HG03432 (cell line): ENCODE results near the gene GNAZ.
"Not testable (repeated sequence)": the region's sequence is repeated elsewhere in the genome, so short reads cannot be mapped to it uniquely, and the experiment has no call there.

Experiments used
- ATAC-seq: cut with Tn5 transposase; IDR thresholded peaks from one replicate; pipeline ENCODE4 v1.9.1; 2021; ENCODE audit warnings: mild to moderate bottlenecking, moderate library complexity; ENCODE audit not compliant: unreplicated experiment

GNAZ gene

GRCh38 chr22:23129149-23129548 is 58.8 kb downstream of the GNAZ start:
- no peak for ATAC-seq

DNA sequence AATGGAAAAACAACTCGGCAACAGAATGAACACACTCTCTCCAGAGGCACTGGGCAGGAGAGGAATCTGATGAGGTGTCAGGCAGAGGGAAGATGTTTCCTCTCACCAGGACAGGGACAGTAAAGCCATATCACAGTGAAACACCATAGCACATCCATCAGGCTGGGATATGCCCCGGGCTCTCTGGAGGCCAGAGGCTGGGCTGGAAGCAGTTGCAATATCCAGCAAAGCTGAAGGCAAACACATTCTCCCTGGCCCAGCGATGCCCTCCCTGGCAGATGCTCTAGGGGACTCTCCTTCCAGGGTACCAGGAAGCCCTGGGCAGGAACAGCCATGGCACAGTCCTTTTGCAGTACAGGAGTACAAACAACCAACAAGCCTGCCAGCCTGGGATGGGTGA is 60.4 kb downstream of the GNAZ start:
- no peak for ATAC-seq

DNA sequence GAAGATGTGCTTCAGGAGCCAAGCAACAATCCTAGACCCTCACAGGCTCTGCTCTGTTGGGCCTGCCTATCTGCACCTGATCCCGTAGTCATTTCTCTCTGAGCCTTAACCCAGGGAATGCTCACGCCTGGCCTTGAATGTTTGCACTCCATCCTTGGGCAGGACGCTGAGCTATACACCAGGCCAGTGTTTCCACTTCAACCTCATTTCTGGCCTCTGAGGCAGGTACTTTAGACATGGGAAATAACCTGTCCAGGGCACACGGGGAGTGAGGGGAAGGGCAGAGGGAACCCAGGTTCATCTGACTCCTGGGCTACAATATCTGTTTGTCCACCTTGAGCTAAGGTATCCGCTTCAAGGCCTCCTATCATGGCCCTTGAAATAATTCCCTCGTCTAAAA is 61.6 kb downstream of the GNAZ start:
- no peak for ATAC-seq

DNA sequence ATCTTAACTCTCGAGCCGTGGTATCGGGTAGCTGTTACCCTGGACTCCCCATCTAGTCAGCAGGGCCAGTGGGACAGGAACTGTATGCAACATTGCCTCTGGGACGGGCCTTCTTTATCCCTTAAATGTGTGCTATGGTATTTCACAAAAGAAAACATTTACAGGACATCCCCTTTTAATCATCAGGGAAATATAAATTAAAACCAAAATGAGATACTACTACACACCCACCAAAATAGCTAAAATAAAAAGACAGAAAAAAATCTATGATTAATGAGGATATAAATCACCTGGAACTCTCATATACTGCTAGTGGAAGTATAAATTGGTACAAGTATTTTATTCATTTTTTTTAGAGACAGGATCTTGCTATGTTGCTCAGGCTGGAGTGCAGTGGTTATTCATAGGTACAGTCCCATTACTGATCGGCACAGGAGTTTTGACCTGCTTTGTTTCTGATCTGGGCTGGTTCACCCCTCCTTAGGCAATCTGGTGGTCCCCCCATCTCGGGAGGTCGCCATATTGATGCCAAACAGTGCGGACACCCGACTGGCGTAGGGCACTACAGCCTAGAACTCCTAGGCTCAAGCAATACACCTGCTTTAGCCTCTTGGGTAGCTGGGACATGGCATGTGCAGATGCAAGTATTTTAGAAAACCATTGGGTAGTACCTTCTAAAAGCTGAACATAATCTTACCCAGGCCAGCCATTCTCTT is 62.2 kb downstream of the GNAZ start:
- no peak for ATAC-seq

- ATAC-seq = no peak
Observed at GRCh38 chr22:23133922-23134321, 63.6 kb downstream of the GNAZ start.

GRCh38 chr22:23136991-23137390 is 66.7 kb downstream of the GNAZ start:
- not testable (repeated sequence) for ATAC-seq

DNA sequence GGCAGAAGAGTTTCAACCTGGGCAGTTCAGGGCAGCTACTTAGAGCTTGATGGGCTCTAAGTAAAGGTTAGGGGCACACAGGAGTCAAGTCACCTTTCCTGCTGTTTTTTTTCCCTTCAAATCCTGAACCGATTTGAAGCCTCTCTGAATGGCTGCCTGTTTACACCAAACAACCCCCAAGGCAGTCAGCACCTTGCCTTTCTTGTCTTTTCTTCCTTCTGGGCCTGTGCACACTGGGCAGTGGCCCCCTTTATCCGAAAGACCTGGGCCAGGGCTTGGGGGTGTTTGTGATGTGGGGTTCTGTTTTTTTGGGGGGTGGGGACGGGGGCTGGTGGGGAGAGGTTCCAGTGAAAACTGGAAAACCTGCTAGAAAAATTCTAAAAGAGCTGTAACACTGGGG is 67.1 kb downstream of the GNAZ start:
- no peak for ATAC-seq

DNA sequence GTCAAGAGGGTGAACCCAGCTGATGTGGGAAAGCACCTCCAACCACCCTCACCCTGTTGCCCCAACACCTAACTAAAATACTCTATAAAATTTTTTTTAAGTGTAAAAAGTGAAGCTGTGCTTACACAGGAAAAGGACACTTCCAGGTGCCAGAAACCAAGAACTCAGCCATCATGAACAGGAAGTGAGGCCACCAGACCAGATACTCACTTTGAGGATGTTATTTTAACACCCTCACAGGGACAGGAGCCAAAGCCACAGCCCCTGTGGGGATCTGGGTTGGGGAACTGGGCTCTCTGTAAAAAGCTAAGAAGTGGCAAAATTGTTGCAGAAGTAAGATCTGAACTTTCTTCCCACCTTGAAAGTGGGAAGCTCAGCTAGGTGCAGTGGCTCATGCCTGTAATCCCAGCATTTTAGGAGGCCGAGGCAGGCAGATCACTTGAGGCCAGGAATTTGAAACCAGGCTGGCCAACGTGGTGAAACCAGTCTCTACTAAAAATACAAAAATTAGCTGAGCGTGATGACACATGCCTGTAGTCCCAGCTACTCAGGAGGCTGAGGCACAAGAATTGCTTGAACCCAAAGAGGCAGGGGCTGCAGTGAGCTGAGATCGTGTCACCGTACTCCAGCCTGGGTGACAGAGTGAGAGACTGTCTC is 67.7 kb downstream of the GNAZ start:
- peak; percentile 42 for ATAC-seq

- no peak for ATAC-seq
Observed at GRCh38 chr22:23138584-23139435, 68.5 kb downstream of the GNAZ start.

DNA sequence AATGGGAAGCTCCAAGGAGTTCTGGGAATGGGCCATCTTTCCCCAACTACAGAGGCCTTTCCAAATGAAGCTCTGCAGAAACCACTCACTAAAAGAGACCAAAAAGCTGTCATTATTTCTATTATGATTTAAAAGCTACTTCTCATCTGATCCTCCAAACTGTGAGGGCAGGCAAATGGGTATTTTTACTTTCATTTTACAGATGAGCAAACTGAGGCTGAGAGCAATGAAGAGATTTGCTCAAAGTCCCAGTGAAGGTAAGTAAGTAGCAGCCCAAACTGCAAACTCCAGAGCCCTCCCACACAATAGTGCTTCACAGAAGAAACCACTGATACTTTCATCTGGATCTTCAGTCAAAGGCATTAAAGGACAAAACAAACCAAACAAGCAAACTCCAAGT is 70.1 kb downstream of the GNAZ start:
- ATAC-seq = no peak

DNA sequence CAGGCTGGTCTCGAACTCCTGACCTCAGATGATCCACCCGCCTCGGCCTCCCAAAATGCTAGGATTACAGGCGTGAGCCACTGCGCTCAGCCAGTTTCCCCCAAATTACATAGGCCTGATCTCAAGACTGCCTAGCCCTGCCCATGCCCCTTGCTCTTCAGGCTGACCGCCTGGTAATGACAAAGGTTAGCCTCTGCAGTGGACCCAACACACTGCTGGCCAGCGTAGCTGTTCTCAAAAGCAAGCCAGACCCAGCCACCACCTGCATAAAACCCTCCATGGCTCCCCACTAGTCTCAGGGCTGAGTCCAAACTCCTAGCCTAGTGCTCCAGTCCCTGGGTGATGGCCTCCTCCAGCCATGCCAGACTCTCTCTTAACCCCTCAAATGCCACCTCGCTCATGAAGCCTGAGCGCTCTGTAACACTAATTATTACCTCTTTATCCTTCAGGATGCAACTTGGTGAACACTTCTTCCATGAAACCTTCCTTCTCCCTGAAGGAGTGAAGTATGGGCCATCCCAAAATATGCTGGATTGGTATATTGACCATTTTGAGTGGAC is 72.3 kb downstream of the GNAZ start:
- no peak for ATAC-seq

DNA sequence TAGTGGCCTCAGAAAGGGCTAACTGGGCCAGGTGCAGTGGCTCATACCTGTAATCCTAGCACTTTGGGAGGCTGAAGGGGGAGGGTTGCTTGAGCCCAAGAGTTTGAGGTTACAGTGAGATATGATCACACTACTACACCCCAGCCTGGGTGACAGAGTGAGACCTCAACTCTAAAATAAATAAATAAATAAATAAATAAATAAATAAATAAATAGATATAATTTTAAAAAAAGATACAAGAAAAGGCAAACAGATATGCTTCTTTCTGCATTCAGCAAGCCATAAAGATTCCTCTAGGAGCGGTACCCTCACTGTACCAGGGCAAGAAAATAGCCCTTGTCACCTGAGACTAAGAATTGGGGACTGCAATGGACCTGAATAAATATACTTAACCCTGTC is 72.8 kb downstream of the GNAZ start:
- no peak for ATAC-seq

- ATAC-seq = no peak
Observed at GRCh38 chr22:23144432-23144831, 74.1 kb downstream of the GNAZ start.

- ATAC-seq = no peak
Observed at GRCh38 chr22:23144932-23145877, 74.9 kb downstream of the GNAZ start, which contains the start of gene RAB36. Gene RAB36, plus strand, starts transcription at chr22:23145477. Its CDS starts 1,140 bp downstream, at chr22:23146617.

GRCh38 chr22:23145878-23146470 is 75.7 kb downstream of the GNAZ start:
- ATAC-seq = no peak

DNA sequence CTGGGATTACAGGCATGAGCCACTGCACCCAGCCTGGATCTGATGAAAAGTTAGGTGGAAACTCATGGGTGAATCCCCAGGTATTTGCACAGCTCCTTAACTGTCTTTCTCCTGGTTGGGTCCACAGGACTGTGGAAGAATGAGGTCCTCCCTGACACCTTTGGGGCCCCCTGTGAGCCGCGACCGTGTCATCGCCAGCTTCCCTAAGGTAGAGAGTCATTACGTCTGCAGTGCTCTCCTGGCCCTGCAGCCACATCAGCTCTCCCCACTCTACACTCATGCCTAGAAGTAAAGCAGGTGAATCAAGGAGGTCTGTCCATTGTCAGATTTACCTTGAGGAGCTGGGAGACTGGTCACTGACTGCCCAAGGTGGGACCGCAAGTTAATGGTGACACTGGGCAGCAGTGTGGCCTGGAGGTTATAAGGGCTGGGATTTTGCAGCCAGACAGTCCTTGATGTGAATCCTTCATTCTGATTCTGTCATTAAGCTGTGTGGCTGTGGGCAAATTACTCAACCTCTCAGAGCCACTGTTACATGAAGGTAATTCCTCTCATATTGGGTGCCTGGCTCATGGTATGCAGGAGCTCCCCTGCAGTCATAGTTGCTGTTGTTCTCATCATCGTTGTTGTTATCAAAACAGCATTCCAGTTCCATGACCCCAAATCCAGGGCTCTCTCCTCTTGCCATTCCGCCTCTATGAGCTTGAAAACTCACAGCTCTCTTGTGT is 76.3 kb downstream of the GNAZ start:
- ATAC-seq = no peak

- no peak for ATAC-seq
Observed at GRCh38 chr22:23147617-23148387, 77.5 kb downstream of the GNAZ start.

- no peak for ATAC-seq
Observed at GRCh38 chr22:23149743-23150238, 79.5 kb downstream of the GNAZ start.
